Esophagus squamous epithelium (tissue), 4 donors: ENCODE results near the gene NCOR2.

Source experiments
- CTCF ChIP-seq, 6 experiments: fragments of 450-650 bp in 4 of 6; fragments of 200-600 bp in 2 of 6; sonication (generic) in 2 of 6; IDR thresholded peaks; one replicate each; pipeline ENCODE4 v1.5.1; 2016 to 2019; ENCODE audit warnings: antibody characterized with exemption in 6 of 6, mild to moderate bottlenecking in 4 of 6, moderate library complexity in 4 of 6
- POLR2A ChIP-seq, 4 donors: fragments of 450-650 bp; IDR thresholded peaks; one replicate each; pipeline ENCODE4 v1.6.1; 2017; ENCODE audit warnings: antibody characterized with exemption in 4 of 4, mild to moderate bottlenecking in 4 of 4, moderate library complexity in 3 of 4

DNA sequence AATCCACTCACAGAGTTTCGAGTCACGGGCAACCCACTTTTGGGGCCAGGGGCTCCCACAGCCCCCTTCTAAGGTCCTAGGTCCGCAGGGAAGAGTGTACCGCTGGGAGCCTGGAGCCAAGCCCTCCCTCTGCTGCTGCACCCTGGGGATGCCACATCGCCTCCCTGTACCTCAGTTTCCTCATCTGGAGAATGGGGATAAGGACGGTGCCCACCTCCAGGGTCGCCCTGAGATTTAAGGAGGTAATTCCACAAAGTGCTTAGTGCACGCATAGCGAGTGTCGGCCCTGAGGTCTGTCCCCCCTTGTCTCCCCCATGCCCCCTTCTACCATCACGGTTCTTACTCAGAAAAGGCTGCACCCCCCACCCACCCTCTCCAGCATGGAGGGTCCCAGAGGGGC lies 35.5 kb downstream of the NCOR2 start:
- TF ChIP-seq CTCF (IDR thresholded peaks at IDR 0.05) (no peak), POLR2A (IDR thresholded peaks at IDR 0.05) (no peak)
